ENCODE results near the gene EXOC4.

EXOC4 gene

GRCh38 chr7:133364959-133365690 is 112.2 kb downstream of the EXOC4 start:
- DNase-seq (ENCODE audit: low read depth in 2 of 2): no peak

DNA sequence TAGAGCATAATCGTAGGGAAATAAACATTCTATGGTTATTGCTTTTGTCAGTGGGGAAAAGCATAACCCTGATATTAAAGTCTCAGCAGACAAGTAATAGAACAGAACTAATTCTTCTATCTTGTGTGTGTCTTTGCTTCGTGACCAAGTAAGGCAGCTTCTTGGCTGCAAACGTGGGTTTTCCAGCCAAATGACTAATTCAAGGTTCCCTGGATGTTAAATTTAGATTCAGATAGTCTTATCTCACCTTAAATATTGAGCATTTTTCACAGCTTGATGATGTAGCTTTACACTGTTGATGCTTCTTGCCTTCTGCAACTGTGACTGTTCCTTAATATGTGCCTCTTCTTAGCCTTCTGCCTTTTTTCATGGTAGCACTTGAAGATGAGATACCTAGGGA is 113.0 kb downstream of the EXOC4 start:
- DNase-seq (ENCODE audit: low read depth in 2 of 2): no peak

DNA sequence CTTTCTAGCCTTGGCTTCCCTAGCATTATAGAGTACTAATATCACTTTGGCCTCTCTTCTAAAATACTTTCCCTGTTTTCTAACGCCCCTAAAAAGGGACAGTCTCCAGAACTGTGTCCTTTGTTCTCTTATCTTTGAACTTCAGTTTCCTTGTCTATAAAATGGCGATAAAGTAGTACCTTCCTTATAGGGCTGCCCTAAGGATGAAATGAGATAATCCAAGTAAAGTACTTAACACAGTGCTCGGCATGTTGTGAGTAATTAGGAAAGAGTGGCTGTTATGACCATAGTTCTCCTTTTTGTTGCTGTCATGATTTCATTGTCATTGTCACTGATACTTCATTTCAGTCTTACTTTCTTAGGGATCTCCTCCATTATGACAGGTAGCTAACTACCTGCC is 114.7 kb downstream of the EXOC4 start:
- DNase-seq (ENCODE audit: low read depth in 2 of 2): no peak

DNA sequence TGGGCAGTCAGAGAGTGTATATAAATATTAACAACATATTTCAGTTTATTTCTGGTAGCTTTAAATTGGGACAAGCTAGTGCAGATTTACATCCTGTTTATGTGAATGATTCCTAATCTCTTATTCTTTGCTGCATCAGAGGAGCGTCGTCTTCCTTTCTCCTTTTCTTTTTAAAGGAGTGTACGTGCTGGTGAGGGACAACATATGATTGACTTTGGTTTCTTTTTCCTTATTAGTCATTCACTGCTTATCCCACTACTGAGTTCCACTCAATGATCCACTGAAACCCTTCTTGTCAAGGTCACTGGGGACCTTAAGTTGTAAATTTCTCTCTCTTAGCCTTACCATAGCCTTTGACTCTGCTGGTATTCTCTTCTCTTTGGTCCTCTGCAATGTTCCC is 116.3 kb downstream of the EXOC4 start:
- no peak for DNase-seq (ENCODE audit: low read depth in 2 of 2)

GRCh38 chr7:133371616-133372015 is 118.7 kb downstream of the EXOC4 start:
- DNase-seq (ENCODE audit: low read depth in 2 of 2): no peak

DNA sequence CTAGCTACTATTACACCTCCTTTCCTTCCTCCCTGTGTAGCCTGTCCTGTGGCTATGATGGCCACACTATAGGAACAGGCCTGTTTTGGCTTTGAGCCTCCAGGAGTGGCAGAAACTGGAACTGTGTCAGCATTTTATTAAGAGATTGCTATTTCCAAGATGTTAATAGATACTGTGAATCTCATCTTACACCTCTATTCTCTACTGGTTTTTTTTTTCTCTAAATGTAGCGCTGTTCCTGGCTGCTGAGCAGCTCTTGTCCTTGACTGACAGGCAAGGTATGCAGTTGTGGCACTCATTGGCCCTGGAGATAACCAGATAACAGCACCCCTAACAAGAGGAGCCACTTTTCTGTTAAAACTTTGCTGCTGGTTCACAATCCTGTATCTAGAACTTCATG is 119.5 kb downstream of the EXOC4 start:
- DNase-seq (ENCODE audit: low read depth in 2 of 2): no peak

GRCh38 chr7:133376514-133376913 is 123.6 kb downstream of the EXOC4 start:
- no peak for DNase-seq (ENCODE audit: low read depth in 2 of 2)

DNA sequence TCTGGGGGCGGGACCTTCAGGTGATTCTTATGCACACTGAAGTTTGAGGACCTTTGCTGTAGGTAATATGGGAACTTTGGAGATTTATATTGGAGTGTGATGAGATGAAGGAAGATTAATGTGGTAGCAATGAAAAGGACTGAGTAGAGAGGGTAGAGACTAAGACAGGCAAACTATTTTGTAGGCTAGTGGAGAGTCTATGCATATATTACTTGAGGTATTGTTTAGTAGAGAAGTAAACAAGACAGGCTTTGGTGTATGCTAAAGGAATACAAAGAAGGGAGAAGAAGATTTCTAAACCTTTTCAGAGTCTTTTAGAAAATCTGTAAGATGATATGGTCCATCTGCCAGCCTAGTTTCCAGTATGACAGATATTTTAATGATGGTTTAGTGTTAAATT is 129.1 kb downstream of the EXOC4 start:
- no peak for DNase-seq (ENCODE audit: low read depth in 2 of 2)

DNA sequence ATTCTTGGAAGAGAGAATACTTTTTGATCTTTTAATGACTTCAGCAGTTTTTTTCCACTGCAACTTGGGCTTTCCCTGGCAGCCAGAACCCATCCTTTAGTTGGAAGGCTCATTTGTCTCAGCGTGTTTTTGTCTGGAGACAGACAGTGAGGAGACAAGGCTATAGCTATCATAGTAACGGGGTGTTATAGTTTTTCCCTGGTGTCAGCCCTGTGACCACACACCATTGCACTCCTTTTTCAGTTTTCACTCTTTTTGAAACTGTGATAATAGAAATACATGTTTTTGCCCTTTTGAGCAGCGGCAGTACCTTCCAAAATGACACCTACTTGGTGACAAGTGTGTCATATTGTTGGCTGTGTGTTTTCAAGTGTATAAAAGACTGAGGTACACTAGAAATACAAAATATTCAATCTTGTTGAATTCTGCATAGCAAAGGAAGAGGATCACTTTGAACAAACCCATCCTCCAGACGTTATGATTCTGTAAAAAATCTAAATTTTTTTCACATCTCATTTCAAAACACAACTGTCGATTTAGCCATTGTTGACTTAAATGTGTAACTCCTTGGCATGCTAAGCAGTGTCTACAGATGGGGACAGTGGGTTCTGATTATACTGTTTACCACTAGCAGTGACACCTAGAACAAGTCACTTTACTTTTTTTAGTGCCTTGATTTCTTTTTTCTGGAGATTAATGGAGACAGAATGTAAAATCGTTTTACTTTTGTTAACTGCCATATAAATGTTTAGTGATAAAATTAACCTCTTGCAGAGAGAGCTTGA is 130.1 kb downstream of the EXOC4 start:
- DNase-seq (ENCODE audit: low read depth in 2 of 2): no peak

- DNase-seq (ENCODE audit: low read depth in 2 of 2): no peak
These were observed 133.3 kb downstream of the EXOC4 start for GRCh38 chr7:133386205-133386604.

- no peak for DNase-seq (ENCODE audit: low read depth in 2 of 2)
These were observed 136.8 kb downstream of the EXOC4 start for GRCh38 chr7:133389727-133390126.

DNA sequence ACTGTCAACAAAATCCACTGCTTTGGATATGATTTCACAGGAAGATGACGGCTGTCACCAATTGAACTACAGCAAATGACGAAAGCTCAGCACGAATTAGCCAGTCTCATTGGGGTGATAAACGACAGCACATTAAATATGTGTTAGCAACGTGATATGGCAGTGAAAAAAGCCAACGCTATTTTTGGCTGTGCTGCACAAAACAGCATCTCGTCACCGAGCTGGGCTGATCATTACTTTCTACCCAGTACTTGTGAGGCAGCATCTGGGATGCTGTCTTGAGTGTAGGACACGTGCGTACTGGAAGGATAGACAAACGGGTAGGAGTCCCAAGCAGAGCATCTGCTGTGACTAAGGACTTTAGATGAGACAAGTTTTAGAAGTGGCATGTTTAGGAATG is 138.3 kb downstream of the EXOC4 start:
- DNase-seq (ENCODE audit: low read depth in 2 of 2): no peak

- DNase-seq (ENCODE audit: low read depth in 2 of 2): no peak
These were observed 141.5 kb downstream of the EXOC4 start for GRCh38 chr7:133394369-133394768.

GRCh38 chr7:133395551-133395950 is 142.7 kb downstream of the EXOC4 start:
- no peak for DNase-seq (ENCODE audit: low read depth in 2 of 2)

GRCh38 chr7:133398506-133398905 is 145.6 kb downstream of the EXOC4 start:
- no peak for DNase-seq (ENCODE audit: low read depth in 2 of 2)

- no peak for DNase-seq (ENCODE audit: low read depth in 2 of 2)
These were observed 148.3 kb downstream of the EXOC4 start for GRCh38 chr7:133401225-133401624.

- DNase-seq (ENCODE audit: low read depth in 2 of 2): no peak
These were observed 155.3 kb downstream of the EXOC4 start for GRCh38 chr7:133408212-133408611.

- no peak for DNase-seq (ENCODE audit: low read depth in 2 of 2)
These were observed 156.5 kb downstream of the EXOC4 start for GRCh38 chr7:133409421-133409820.

DNA sequence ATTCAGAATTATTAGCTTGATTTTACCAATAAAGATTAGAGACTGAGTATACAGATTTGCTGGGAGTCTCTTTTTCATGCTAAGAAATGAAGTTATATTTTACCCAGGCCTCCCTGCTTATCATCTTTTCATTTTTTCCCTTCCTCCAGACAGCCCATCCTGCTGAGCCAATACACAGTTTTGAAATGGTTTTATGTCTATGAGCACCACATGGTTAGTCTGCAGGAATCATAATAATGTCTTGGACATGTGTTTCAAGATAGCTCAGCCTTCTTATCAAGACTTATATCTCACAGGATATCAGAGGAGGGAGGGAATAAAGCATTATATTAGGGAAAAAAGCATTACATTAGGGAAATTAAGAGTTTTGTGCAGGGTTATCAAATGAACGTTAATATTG is 157.1 kb downstream of the EXOC4 start:
- DNase-seq (ENCODE audit: low read depth in 2 of 2): no peak

- DNase-seq (ENCODE audit: low read depth in 2 of 2): no peak
These were observed 158.5 kb downstream of the EXOC4 start for GRCh38 chr7:133411395-133411794.

DNA sequence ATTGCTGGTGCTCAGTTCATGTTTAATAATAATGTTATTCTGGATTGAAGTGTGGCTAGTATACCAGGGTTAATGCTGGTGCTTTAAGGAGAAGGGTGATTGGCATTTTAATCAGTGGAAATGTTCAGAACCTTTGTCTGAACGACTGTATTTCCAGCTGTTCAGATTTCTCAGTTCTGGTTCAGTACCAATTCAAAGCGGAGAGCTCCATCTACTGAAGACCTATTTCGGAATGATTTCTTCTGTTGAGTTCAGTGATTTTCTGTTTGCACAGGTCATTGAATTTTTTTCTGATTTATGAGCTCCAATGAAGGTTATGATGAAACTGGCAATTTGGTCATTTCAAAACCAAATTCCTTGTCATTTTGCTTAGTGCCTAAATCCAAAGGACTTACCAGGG is 160.1 kb downstream of the EXOC4 start:
- no peak for DNase-seq (ENCODE audit: low read depth in 2 of 2)

DNA sequence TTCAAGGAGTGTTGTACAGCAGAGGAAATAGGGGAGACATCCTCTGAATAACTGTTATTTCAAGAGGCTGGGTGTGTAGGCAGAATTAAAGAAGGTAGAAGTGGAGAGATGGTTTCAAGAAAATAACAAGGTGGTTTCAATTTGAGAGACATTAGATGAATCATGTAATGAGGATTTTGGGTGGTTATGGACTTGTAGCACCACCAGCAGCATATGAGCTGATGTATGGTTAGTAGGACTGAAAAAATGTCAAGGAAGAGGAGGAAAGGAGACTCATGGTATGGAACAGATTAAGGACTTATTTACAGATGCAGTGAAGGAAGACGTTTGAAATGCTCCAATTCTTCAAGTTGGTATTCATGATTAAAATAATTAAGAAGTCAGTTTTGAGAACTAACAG is 166.2 kb downstream of the EXOC4 start:
- DNase-seq (ENCODE audit: low read depth in 2 of 2): peak; percentile 33 to 40

GRCh38 chr7:133423618-133424017 is 170.7 kb downstream of the EXOC4 start:
- DNase-seq (ENCODE audit: low read depth in 2 of 2): no peak
